K562 (cell line): ENCODE measurements around the gene CELSR1. TPM values are rescaled to one million over a fixed set of nuclear protein-coding genes. Genes with fewer than 3 reads are reported as not detected.

Experiments used
- ATAC-seq: fragments of 200-7000 bp; cut with Tn5 transposase; 3 replicates; pipeline ENCODE4 v1.9.1; 2020; ENCODE audit warnings: moderate library complexity
- BruUV-seq: library from RNA; stranded (reverse); fragments of 400-500 nt; replicated peaks from 2 replicates; lab custom pipeline; 2021; lab: Mats Ljungman, UMichigan
- CTCF ChIA-PET: fragments of 300-600 bp; formaldehyde crosslinking; extraction: SDS; loops from one replicate; lab custom pipeline; 2021; ENCODE audit warnings: low intra/inter-chr PET ratio; lab: Yijun Ruan, JAX
- POLR2A ChIA-PET: fragments of 300-600, 350-650 bp; sonication (Branson Sonifier 250); formaldehyde crosslinking; extraction: SDS; loops from one replicate; lab custom pipeline; 2021; ENCODE audit warnings: antibody characterized with exemption, inconsistent platforms; lab: Yijun Ruan, JAX
- DNase-seq, 4 experiments: peaks; one replicate each; pipeline versions ENCODE4 v3.0.0 to v3.0.0-alpha.2; 2011 to 2018; ENCODE audit warnings: low spot score in 3 of 4, mixed read lengths in 3 of 4; ENCODE audit errors: extremely low read depth in 1 of 4
- FAIRE-seq: peaks from 2 replicates; lab custom pipeline; 2011; peaks lifted over from hg19 to GRCh38; lab: Jason Lieb, UNC
- H2AFZ ChIP-seq: 2 replicates; pipeline ENCODE4 v1.6.0; 2011; ENCODE audit warnings: low read depth, low read length, control low read depth, inconsistent platforms
- H3K27ac ChIP-seq: fragments of 200-600 bp; 3 replicates; pipeline ENCODE4 v1.8.0; 2011; ENCODE audit warnings: low read depth, mild to moderate bottlenecking, control low read depth, inconsistent platforms, low read length, moderate library complexity, mixed read lengths; ENCODE audit errors: extremely low read depth
- H3K27me3 ChIP-seq, 2 experiments: fragments of 300-600 bp in 1 of 2; 2 replicates in 1 of 2; 3 replicates in 1 of 2; pipeline versions ENCODE4 v1.6.0 to v1.8.0; 2011; ENCODE audit warnings: inconsistent platforms in 2 of 2, low read length in 2 of 2, mild to moderate bottlenecking in 1 of 2, mixed read lengths in 1 of 2, moderate library complexity in 1 of 2; ENCODE audit not compliant: control insufficient read depth in 2 of 2, insufficient read depth in 2 of 2
- H3K36me3 ChIP-seq: fragments of 300-600 bp; 3 replicates; pipeline ENCODE4 v1.8.0; 2011; ENCODE audit warnings: mild to moderate bottlenecking, low read length, inconsistent platforms; ENCODE audit not compliant: control insufficient read depth, insufficient read depth
- H3K4me1 ChIP-seq, 2 experiments: fragments of 200-600 bp in 1 of 2; replicated peaks in 1 of 2; 2 replicates in 1 of 2; 3 replicates in 1 of 2; pipeline versions ENCODE4 v1.5.1 to v1.8.0; 2011; ENCODE audit warnings: inconsistent platforms in 2 of 2, low read length in 2 of 2, mild to moderate bottlenecking in 1 of 2, mixed read lengths in 1 of 2, moderate library complexity in 1 of 2; ENCODE audit not compliant: control insufficient read depth in 2 of 2, insufficient read depth in 2 of 2
- H3K4me2 ChIP-seq: 2 replicates; pipeline ENCODE4 v1.6.1; 2011; ENCODE audit warnings: low read length, control low read depth, inconsistent platforms, mixed read lengths; ENCODE audit not compliant: insufficient read depth
- H3K4me3 ChIP-seq: fragments of 200-600 bp; sonication (generic), shearing (Covaris generic); 2 replicates; pipeline ENCODE4 v1.5.1; 2016; ENCODE audit warnings: control low read depth, inconsistent platforms
- H3K79me2 ChIP-seq: fragments of 200-600 bp; 3 replicates; pipeline ENCODE4 v1.8.0; 2011; ENCODE audit warnings: low read length, inconsistent platforms; ENCODE audit not compliant: control insufficient read depth, insufficient read depth
- H3K9ac ChIP-seq, 2 experiments: 2 replicates each; pipeline versions ENCODE4 v1.6.0 to v1.6.1; 2011; ENCODE audit warnings: low read depth in 2 of 2, low read length in 2 of 2, control low read depth in 1 of 2, inconsistent platforms in 1 of 2, mild to moderate bottlenecking in 1 of 2, mixed read lengths in 1 of 2; ENCODE audit not compliant: insufficient read depth in 1 of 2
- H3K9me1 ChIP-seq: one replicate; pipeline ENCODE4 v1.6.0; 2011; ENCODE audit warnings: inconsistent platforms, mild to moderate bottlenecking, low read length, moderate library complexity; ENCODE audit not compliant: control insufficient read depth, insufficient read depth
- H3K9me3 ChIP-seq: replicated peaks from 2 replicates; pipeline ENCODE4 v1.5.1; 2011; ENCODE audit warnings: low read depth, low read length, inconsistent platforms; ENCODE audit not compliant: control insufficient read depth, insufficient read depth
- H4K20me1 ChIP-seq: replicated peaks from 2 replicates; pipeline ENCODE4 v1.6.1; 2011; ENCODE audit warnings: low read length, inconsistent platforms, mixed read lengths; ENCODE audit not compliant: control insufficient read depth, insufficient read depth
- AFF1 ChIP-seq, 2 experiments: fragments of 450-650 bp; IDR thresholded peaks; 2 replicates each; pipeline ENCODE4 v1.6.1; 2018; ENCODE audit warnings: mild to moderate bottlenecking in 2 of 2, low read depth in 1 of 2; ENCODE audit not compliant: partially characterized antibody in 2 of 2
- ATF7 ChIP-seq: fragments of 450-650 bp; IDR thresholded peaks from 2 replicates; pipeline ENCODE4 v1.7.1; 2014; ENCODE audit warnings: mild to moderate bottlenecking, moderate library complexity
- BMI1 ChIP-seq: fragments of 150-350 bp; IDR thresholded peaks from 2 replicates; pipeline ENCODE4 v1.6.1; 2014; ENCODE audit warnings: low read length
- CUX1 ChIP-seq: fragments of 200-800 bp; sonication (Bioruptor generic); IDR thresholded peaks from 2 replicates; pipeline ENCODE4 v1.6.1; 2016; ENCODE audit warnings: missing genetic modification characterization, missing compliant biosample characterization
- KLF13 ChIP-seq: fragments of 450-650 bp; IDR thresholded peaks from 2 replicates; pipeline ENCODE4 v1.6.1; 2016; ENCODE audit warnings: missing genetic modification characterization, low read depth, mild to moderate bottlenecking, missing compliant biosample characterization, moderate library complexity, borderline replicate concordance
- MTA3 ChIP-seq: fragments of 450-650 bp; formaldehyde crosslinking; IDR thresholded peaks from 2 replicates; pipeline ENCODE4 v1.6.1; 2017; ENCODE audit warnings: mild to moderate bottlenecking, borderline replicate concordance
- SIRT6 ChIP-seq: IDR thresholded peaks from one replicate; pipeline ENCODE4 v1.6.1; 2012; ENCODE audit warnings: low read depth, mild to moderate bottlenecking, control low read depth, inconsistent platforms, low read length, moderate library complexity
- STAT5B ChIP-seq: fragments of 250-450 bp; sonication (Bioruptor Pico); IDR thresholded peaks from 2 replicates; pipeline ENCODE4 v1.8.0; 2021; ENCODE audit warnings: mild to moderate bottlenecking, inconsistent platforms
- THRA ChIP-seq: fragments of 450-650 bp; IDR thresholded peaks from 2 replicates; pipeline ENCODE4 v1.6.1; 2017; ENCODE audit warnings: mild to moderate bottlenecking, moderate library complexity
- WGBS: fragments of 100-300 bp; shearing (Covaris generic); methylation state at CpG from one replicate; pipeline ENCODE4 v1.1.6; 2016; ENCODE audit warnings: low coverage, mixed read lengths; ENCODE audit not compliant: insufficient coverage; ENCODE audit errors: missing lambda C conversion rate; 5-methylcytosine and 5-hydroxymethylcytosine counted together
- in situ Hi-C: fragments of 300-500 bp; cut with MboI; formaldehyde crosslinking; loops from 4 replicates; pipeline ENCODE4 v1.15.0; 2018; ENCODE audit warnings: inconsistent platforms, mixed read lengths
- intact Hi-C: fragments of 100-400 bp; cut with micrococcal nuclease; formaldehyde crosslinking; loops from 2 replicates; pipeline ENCODE4 v1.14.2; 2022
- polyA plus RNA-seq, 8 experiments: library from polyadenylated mRNA; depleted of rRNA in 4 of 8; stranded (reverse) in 5 of 8; unstranded in 3 of 8; fragments of >200 nt; fragmentation: Nextera tagmentation in 2 of 8; fragmentation: Illumina TruSeq in 1 of 8; extraction: Ambion mirVana in 2 of 8; extraction: Trizol in 1 of 8; gene quantifications; 2 replicates each; pipeline versions ENCODE4 v1.2.1 to v1.2.3, GENCODE V29; 2011 to 2014; ENCODE audit warnings: inconsistent platforms in 1 of 8, missing spikeins in 1 of 8
- total RNA-seq, 7 experiments: library from RNA; depleted of rRNA in 6 of 7; stranded (reverse); fragments of >200 nt in 6 of 7; fragmentation: Illumina TruSeq in 2 of 7; extraction: Trizol in 2 of 7; gene quantifications; 2 replicates each; pipeline versions ENCODE4 v1.2.1 to v1.2.3, GENCODE V29; 2011 to 2021; ENCODE audit warnings: low replicate concordance in 1 of 7

CELSR1 gene
- total and polyA plus RNA-seq, 9 of the 15 experiments (the other 6 are each of a cell fraction or from before 2014, with no cell fraction given), result under 0.01 to 0.09 TPM; not detected in 7

GRCh38 chr22:46394622-46395021, 142.8 kb downstream of the CELSR1 start (continued):
- TF ChIP-seq BMI1 (no peak), KLF13 (no peak), STAT5B (CRISPR knock-in tag) (no peak), MTA3 (no peak), CUX1 (CRISPR knock-in tag) (no peak)
- TF ChIP-seq, all 486 proteins: peak for 0

- no TSS peak for BruUV-seq
- Histone ChIP-seq H3K79me2 (no peaks in the 10 kb centered on the region), H3K9ac (no peak overlapping the region), H3K4me3 (no peak overlapping the region), H2AFZ (no peak overlapping the region), H3K36me3 (no peaks in the 10 kb centered on the region), H3K4me2 (no peak overlapping the region), H3K27ac (no peak overlapping the region), H4K20me1 (no peaks in the 10 kb centered on the region), H3K27me3 (peaks cover 10 to 78% of the 10 kb centered on the region in 2 experiments; a peak in 4 of 5 replicates), H3K4me1 (peaks cover 0 to 22% of the 10 kb centered on the region in 2 experiments; a peak in 2 of 5 replicates), H3K9me3 (no peaks in the 10 kb centered on the region), H3K9me1 (no peaks in the 10 kb centered on the region)
- DNase-seq (no peak), ATAC-seq (no peak), FAIRE-seq (no peak)
- ChIA-PET POLR2A (interaction anchor here (0.6 kb wide), 1 partner anchor 14 kb away, joined by 3 read pairs; no protein-coding TSS in a partner anchor), CTCF (no interaction called here)
- in situ Hi-C loops, result no loop called here
- intact Hi-C loops, result no loop called here
- WGBS, result 0% methylated on average over 7 of the region's 14 CpGs
- TF ChIP-seq AFF1 (IDR thresholded peaks at IDR 0.05; ENCODE audit: low read depth in 1 of 2, partially characterized antibody in 2 of 2), result no peak
- no peak for TF ChIP-seq ATF7
- no peak for TF ChIP-seq SIRT6
- TF ChIP-seq THRA, result no peak
These were observed 143.5 kb downstream of the CELSR1 start for GRCh38 chr22:46393873-46394272.
